Measurements from ENCODE around the gene TMEM63A.
"Not testable (repeated sequence)": the region's sequence is repeated elsewhere in the genome, so short reads cannot be mapped to it uniquely, and the experiment has no call there.

The TMEM63A gene

GRCh38 chr1:225819346-225820192 lies 62.6 kb downstream of the TMEM63A start:
- no peak for DNase-seq (ENCODE audit: low read depth)

GRCh38 chr1:225818229-225818628 lies 64.0 kb downstream of the TMEM63A start:
- no peak for DNase-seq (ENCODE audit: low read depth)

GRCh38 chr1:225817611-225818061 lies 64.5 kb downstream of the TMEM63A start:
- peak; percentile 85 for DNase-seq (ENCODE audit: low read depth)

GRCh38 chr1:225816643-225817538 lies 65.3 kb downstream of the TMEM63A start:
- DNase-seq (ENCODE audit: low read depth): no peak

- DNase-seq (ENCODE audit: low read depth): no peak
These were observed 66.5 kb downstream of the TMEM63A start for GRCh38 chr1:225815526-225816178.

GRCh38 chr1:225815090-225815489 lies 67.1 kb downstream of the TMEM63A start:
- not testable (repeated sequence) for DNase-seq (ENCODE audit: low read depth)

- no peak for DNase-seq (ENCODE audit: low read depth)
These were observed 67.8 kb downstream of the TMEM63A start for GRCh38 chr1:225814381-225814780.

- peak; percentile 93 for DNase-seq (ENCODE audit: low read depth)
These were observed 68.8 kb downstream of the TMEM63A start for GRCh38 chr1:225813214-225813964.

- DNase-seq (ENCODE audit: low read depth): peak; percentile 63
These were observed 69.5 kb downstream of the TMEM63A start for GRCh38 chr1:225812488-225813213.

GRCh38 chr1:225811622-225812487 lies 70.3 kb downstream of the TMEM63A start:
- DNase-seq (ENCODE audit: low read depth): no peak

- DNase-seq (ENCODE audit: low read depth): not testable (repeated sequence)
These were observed 71.3 kb downstream of the TMEM63A start for GRCh38 chr1:225810579-225811538.

GRCh38 chr1:225809842-225810578 lies 72.2 kb downstream of the TMEM63A start, which contains the start of gene EPHX1:
Gene EPHX1 (plus strand): TSS chr1:225810124. CDS start chr1:225828730, 18,606 bp downstream.
- peak; percentile 83 for DNase-seq (ENCODE audit: low read depth)

- DNase-seq (ENCODE audit: low read depth): no peak
These were observed 74.0 kb downstream of the TMEM63A start for GRCh38 chr1:225808136-225808535.

GRCh38 chr1:225806736-225807135 lies 75.4 kb downstream of the TMEM63A start:
- not testable (repeated sequence) for DNase-seq (ENCODE audit: low read depth)

GRCh38 chr1:225806249-225806648 lies 75.9 kb downstream of the TMEM63A start:
- DNase-seq (ENCODE audit: low read depth): no peak

GRCh38 chr1:225801146-225801545 lies 81.0 kb downstream of the TMEM63A start:
- not testable (repeated sequence) for DNase-seq (ENCODE audit: low read depth)

GRCh38 chr1:225796097-225796496 lies 86.1 kb downstream of the TMEM63A start:
- DNase-seq (ENCODE audit: low read depth): not testable (repeated sequence)
